K562 (cell line): ENCODE data around the gene BRWD1. TPM values are rescaled to one million over a fixed set of nuclear protein-coding genes. Genes with fewer than 3 reads are reported as not detected.

Experiments
- CHCHD3 ChIP-seq: fragments of 250-450 bp; sonication (Bioruptor Pico); IDR thresholded peaks from 2 replicates; pipeline ENCODE4 v2.1.2; 2022; ENCODE audit warnings: mild to moderate bottlenecking
- DNMT1 ChIP-seq: fragments of 450-650 bp; IDR thresholded peaks from 2 replicates; pipeline ENCODE4 v1.6.1; 2016; ENCODE audit warnings: antibody characterized with exemption, mild to moderate bottlenecking
- ELF1 ChIP-seq: fragments of 200-800 bp; sonication (Bioruptor generic); IDR thresholded peaks from 2 replicates; pipeline ENCODE4 v1.6.1; 2016; ENCODE audit warnings: missing genetic modification characterization, missing compliant biosample characterization
- MCM7 ChIP-seq, 2 experiments: fragments of 450-650 bp; IDR thresholded peaks; 2 replicates each; pipeline ENCODE4 v1.6.1; 2016 to 2018
- PCBP2 ChIP-seq: fragments of 200-400 bp; formaldehyde crosslinking; IDR thresholded peaks from 2 replicates; pipeline ENCODE4 v1.6.1; 2018; ENCODE audit warnings: low read length, low read depth, mild to moderate bottlenecking, moderate library complexity; ENCODE audit not compliant: poor library complexity, severe bottlenecking
- PTTG1 ChIP-seq: fragments of 450-650 bp; IDR thresholded peaks from 2 replicates; pipeline ENCODE4 v1.6.1; 2016; ENCODE audit warnings: low read depth, mild to moderate bottlenecking, missing genetic modification characterization, missing compliant biosample characterization
- PYGO2 ChIP-seq: fragments of 450-650 bp; IDR thresholded peaks from 2 replicates; pipeline ENCODE4 v1.6.1; 2016; ENCODE audit warnings: mild to moderate bottlenecking, missing genetic modification characterization, moderate library complexity, missing compliant biosample characterization
- ZBED1 ChIP-seq: IDR thresholded peaks from 2 replicates; pipeline ENCODE4 v1.6.1; 2014
- ZNF12 ChIP-seq: sonication (generic); formaldehyde crosslinking; IDR thresholded peaks from 2 replicates; pipeline ENCODE4 v1.4.0; 2020; ENCODE audit warnings: mild to moderate bottlenecking, missing genetic modification reagents
- ZNF174 ChIP-seq: fragments of 250-450 bp; sonication (Bioruptor Pico); IDR thresholded peaks from 2 replicates; pipeline ENCODE4 v1.4.0; 2020; ENCODE audit warnings: mild to moderate bottlenecking
- ZNF253 ChIP-seq: fragments of 250-450 bp; sonication (Bioruptor Pico); conservative IDR thresholded peaks from 2 replicates; pipeline ENCODE4 v1.6.1; 2021; ENCODE audit warnings: mild to moderate bottlenecking
- ZNF57 ChIP-seq: fragments of 450-650 bp; formaldehyde crosslinking; IDR thresholded peaks from 2 replicates; pipeline ENCODE4 v1.4.0; 2020; ENCODE audit warnings: mild to moderate bottlenecking, moderate library complexity
- polyA plus RNA-seq, 8 experiments: library from polyadenylated mRNA; depleted of rRNA in 4 of 8; stranded (reverse) in 5 of 8; unstranded in 3 of 8; fragments of >200 nt; fragmentation: Nextera tagmentation in 2 of 8; fragmentation: Illumina TruSeq in 1 of 8; extraction: Ambion mirVana in 2 of 8; extraction: Trizol in 1 of 8; gene quantifications; 2 replicates each; pipeline versions ENCODE4 v1.2.1 to v1.2.3, GENCODE V29; 2011 to 2014; ENCODE audit warnings: inconsistent platforms in 1 of 8, missing spikeins in 1 of 8
- total RNA-seq, 7 experiments: library from RNA; depleted of rRNA in 6 of 7; stranded (reverse); fragments of >200 nt in 6 of 7; fragmentation: Illumina TruSeq in 2 of 7; extraction: Trizol in 2 of 7; gene quantifications; 2 replicates each; pipeline versions ENCODE4 v1.2.1 to v1.2.3, GENCODE V29; 2011 to 2021; ENCODE audit warnings: low replicate concordance in 1 of 7
- TF ChIP-seq, protein P1 (sequence below): sonication (generic); formaldehyde crosslinking; IDR thresholded peaks from 2 replicates; pipeline ENCODE4 v1.8.1; 2022; ENCODE audit warnings: missing genetic modification reagents
- TF ChIP-seq, protein P2 (sequence below): sonication (generic); IDR thresholded peaks from 2 replicates; pipeline ENCODE4 v1.6.1; 2016
- TF ChIP-seq, protein P3 (sequence below): fragments of 450-650 bp; IDR thresholded peaks from 2 replicates; pipeline ENCODE4 v1.6.1; 2016; ENCODE audit warnings: mild to moderate bottlenecking, moderate library complexity

BRWD1 gene
- total and polyA plus RNA-seq, 9 of the 15 experiments (the other 6 are each of a cell fraction or from before 2014, with no cell fraction given) = 10.1 to 60.2 (median 34.1) TPM

DNA sequence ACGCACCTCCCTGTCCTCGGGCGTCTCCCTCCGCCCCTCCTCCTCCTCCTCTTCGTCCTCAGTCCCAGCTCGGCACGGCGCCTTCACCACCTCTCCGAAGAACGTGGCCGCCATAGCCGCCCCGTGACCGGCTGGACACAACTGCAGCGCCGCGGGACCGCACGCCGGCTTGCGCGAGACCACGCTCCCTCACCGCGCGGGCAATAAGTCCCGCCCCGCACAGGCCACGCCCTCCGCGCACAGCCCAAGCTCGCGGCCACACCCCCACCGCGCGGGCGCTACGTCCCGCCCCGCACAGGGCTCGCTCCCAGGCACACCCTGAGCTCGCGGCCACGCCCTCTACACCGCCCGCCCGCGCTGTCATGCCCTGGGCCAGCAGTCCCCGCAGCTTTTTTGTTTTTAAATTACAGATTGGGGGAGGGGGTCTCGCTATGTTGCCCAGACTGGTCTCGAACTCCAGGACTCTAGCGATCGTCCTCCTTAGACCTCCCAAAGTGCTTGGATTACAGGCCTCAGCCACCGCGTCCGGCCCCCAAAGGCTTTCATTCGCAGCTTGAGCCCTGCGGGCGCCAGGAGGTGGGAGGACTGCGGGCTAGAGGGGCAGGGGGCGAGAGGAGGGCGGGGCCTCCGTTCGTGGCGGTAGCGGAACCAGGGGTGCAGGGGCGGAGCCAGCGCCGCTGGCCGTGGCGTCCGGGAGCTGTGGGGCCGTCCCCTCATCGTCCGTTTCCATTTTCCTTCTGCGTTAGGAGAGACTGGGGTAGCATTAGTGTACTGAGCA lies 130.0 kb downstream of the BRWD1 start, which contains the start of gene PSMG1 (continued):
- TF ChIP-seq, protein P1, sequence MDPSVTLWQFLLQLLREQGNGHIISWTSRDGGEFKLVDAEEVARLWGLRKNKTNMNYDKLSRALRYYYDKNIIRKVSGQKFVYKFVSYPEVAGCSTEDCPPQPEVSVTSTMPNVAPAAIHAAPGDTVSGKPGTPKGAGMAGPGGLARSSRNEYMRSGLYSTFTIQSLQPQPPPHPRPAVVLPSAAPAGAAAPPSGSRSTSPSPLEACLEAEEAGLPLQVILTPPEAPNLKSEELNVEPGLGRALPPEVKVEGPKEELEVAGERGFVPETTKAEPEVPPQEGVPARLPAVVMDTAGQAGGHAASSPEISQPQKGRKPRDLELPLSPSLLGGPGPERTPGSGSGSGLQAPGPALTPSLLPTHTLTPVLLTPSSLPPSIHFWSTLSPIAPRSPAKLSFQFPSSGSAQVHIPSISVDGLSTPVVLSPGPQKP (CRISPR knock-in tag) = no peak
- TF ChIP-seq ZNF174 (CRISPR knock-in tag) (no peak), ZNF57 (0 out of 2 replicates have a peak, but pooled peaks have one; percentile 5), ZNF253 (CRISPR knock-in tag) (peak; percentile 42; the same call in 1 of the 2 replicates), MCM7 (IDR thresholded peaks at IDR 0.05) (no peak), ZNF12 (peak; percentile 16; the same call in 1 of the 2 replicates), PYGO2 (tag) (no peak), CHCHD3 (CRISPR knock-in tag) (no peak; the same call in 1 of the 2 replicates), PTTG1 (tag) (no peak), ZBED1 (0 out of 2 replicates have a peak, but pooled peaks have one; percentile 5), DNMT1 (peak; percentile 100), ELF1 (tag) (no peak; the same call in 1 of the 2 replicates), PCBP2 (no peak)
- TF ChIP-seq, protein P2, sequence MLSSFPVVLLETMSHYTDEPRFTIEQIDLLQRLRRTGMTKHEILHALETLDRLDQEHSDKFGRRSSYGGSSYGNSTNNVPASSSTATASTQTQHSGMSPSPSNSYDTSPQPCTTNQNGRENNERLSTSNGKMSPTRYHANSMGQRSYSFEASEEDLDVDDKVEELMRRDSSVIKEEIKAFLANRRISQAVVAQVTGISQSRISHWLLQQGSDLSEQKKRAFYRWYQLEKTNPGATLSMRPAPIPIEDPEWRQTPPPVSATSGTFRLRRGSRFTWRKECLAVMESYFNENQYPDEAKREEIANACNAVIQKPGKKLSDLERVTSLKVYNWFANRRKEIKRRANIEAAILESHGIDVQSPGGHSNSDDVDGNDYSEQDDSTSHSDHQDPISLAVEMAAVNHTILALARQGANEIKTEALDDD = no peak
- TF ChIP-seq, protein P3, sequence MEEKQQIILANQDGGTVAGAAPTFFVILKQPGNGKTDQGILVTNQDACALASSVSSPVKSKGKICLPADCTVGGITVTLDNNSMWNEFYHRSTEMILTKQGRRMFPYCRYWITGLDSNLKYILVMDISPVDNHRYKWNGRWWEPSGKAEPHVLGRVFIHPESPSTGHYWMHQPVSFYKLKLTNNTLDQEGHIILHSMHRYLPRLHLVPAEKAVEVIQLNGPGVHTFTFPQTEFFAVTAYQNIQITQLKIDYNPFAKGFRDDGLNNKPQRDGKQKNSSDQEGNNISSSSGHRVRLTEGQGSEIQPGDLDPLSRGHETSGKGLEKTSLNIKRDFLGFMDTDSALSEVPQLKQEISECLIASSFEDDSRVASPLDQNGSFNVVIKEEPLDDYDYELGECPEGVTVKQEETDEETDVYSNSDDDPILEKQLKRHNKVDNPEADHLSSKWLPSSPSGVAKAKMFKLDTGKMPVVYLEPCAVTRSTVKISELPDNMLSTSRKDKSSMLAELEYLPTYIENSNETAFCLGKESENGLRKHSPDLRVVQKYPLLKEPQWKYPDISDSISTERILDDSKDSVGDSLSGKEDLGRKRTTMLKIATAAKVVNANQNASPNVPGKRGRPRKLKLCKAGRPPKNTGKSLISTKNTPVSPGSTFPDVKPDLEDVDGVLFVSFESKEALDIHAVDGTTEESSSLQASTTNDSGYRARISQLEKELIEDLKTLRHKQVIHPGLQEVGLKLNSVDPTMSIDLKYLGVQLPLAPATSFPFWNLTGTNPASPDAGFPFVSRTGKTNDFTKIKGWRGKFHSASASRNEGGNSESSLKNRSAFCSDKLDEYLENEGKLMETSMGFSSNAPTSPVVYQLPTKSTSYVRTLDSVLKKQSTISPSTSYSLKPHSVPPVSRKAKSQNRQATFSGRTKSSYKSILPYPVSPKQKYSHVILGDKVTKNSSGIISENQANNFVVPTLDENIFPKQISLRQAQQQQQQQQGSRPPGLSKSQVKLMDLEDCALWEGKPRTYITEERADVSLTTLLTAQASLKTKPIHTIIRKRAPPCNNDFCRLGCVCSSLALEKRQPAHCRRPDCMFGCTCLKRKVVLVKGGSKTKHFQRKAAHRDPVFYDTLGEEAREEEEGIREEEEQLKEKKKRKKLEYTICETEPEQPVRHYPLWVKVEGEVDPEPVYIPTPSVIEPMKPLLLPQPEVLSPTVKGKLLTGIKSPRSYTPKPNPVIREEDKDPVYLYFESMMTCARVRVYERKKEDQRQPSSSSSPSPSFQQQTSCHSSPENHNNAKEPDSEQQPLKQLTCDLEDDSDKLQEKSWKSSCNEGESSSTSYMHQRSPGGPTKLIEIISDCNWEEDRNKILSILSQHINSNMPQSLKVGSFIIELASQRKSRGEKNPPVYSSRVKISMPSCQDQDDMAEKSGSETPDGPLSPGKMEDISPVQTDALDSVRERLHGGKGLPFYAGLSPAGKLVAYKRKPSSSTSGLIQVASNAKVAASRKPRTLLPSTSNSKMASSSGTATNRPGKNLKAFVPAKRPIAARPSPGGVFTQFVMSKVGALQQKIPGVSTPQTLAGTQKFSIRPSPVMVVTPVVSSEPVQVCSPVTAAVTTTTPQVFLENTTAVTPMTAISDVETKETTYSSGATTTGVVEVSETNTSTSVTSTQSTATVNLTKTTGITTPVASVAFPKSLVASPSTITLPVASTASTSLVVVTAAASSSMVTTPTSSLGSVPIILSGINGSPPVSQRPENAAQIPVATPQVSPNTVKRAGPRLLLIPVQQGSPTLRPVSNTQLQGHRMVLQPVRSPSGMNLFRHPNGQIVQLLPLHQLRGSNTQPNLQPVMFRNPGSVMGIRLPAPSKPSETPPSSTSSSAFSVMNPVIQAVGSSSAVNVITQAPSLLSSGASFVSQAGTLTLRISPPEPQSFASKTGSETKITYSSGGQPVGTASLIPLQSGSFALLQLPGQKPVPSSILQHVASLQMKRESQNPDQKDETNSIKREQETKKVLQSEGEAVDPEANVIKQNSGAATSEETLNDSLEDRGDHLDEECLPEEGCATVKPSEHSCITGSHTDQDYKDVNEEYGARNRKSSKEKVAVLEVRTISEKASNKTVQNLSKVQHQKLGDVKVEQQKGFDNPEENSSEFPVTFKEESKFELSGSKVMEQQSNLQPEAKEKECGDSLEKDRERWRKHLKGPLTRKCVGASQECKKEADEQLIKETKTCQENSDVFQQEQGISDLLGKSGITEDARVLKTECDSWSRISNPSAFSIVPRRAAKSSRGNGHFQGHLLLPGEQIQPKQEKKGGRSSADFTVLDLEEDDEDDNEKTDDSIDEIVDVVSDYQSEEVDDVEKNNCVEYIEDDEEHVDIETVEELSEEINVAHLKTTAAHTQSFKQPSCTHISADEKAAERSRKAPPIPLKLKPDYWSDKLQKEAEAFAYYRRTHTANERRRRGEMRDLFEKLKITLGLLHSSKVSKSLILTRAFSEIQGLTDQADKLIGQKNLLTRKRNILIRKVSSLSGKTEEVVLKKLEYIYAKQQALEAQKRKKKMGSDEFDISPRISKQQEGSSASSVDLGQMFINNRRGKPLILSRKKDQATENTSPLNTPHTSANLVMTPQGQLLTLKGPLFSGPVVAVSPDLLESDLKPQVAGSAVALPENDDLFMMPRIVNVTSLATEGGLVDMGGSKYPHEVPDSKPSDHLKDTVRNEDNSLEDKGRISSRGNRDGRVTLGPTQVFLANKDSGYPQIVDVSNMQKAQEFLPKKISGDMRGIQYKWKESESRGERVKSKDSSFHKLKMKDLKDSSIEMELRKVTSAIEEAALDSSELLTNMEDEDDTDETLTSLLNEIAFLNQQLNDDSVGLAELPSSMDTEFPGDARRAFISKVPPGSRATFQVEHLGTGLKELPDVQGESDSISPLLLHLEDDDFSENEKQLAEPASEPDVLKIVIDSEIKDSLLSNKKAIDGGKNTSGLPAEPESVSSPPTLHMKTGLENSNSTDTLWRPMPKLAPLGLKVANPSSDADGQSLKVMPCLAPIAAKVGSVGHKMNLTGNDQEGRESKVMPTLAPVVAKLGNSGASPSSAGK = peak; percentile 90
